Activated CD4-positive, alpha-beta T cell treated with anti-CD3 and anti-CD28 coated beads for 36 hours (primary cell): ENCODE results near the gene NUDT22. TPM values are rescaled to one million over a fixed set of nuclear protein-coding genes. Genes with fewer than 3 reads are reported as not detected.

Experiments used
- ATAC-seq: fragments of 200-7000 bp; cut with Tn5 transposase; one replicate; pipeline ENCODE4 v1.10.0; 2021; ENCODE audit warnings: mild to moderate bottlenecking, moderate library complexity
- CTCF ChIA-PET: fragments of 350-600 bp; sonication (Branson Sonifier 250); formaldehyde crosslinking; loops from one replicate; lab custom pipeline; 2021; ENCODE audit warnings: antibody characterized with exemption; lab: Charles Lee
- POLR2A ChIA-PET: fragments of 350-600 bp; sonication (Branson Sonifier 250); formaldehyde crosslinking; loops from one replicate; lab custom pipeline; 2021; ENCODE audit warnings: antibody characterized with exemption, inconsistent platforms; lab: Charles Lee
- DNase-seq: peaks from one replicate; pipeline ENCODE4 v3.0.0-alpha.2; 2020
- H3K27ac Mint-ChIP-seq: one replicate; pipeline ENCODE4 v1.8.0; 2021; ENCODE audit warnings: mixed read lengths
- H3K27me3 Mint-ChIP-seq: one replicate; pipeline ENCODE4 v1.8.0; 2021; ENCODE audit warnings: mixed read lengths
- H3K36me3 Mint-ChIP-seq: one replicate; pipeline ENCODE4 v1.8.0; 2021; ENCODE audit warnings: low read depth, mixed read lengths
- H3K4me1 Mint-ChIP-seq: one replicate; pipeline ENCODE4 v1.8.0; 2021; ENCODE audit warnings: mixed read lengths
- H3K4me3 Mint-ChIP-seq: one replicate; pipeline ENCODE4 v1.8.0; 2021; ENCODE audit warnings: mild to moderate bottlenecking, moderate library complexity, mixed read lengths
- H3K9me3 Mint-ChIP-seq: one replicate; pipeline ENCODE4 v1.8.0; 2021; ENCODE audit warnings: low read depth, mixed read lengths
- intact Hi-C, 2 experiments: fragments of 100-400 bp; cut with DNase I in 1 of 2; cut with micrococcal nuclease in 1 of 2; formaldehyde crosslinking; loops; one replicate each; pipeline versions ENCODE4 v1.14.2 to v1.15.1; 2022 to 2024; cut with DNase I, micrococcal nuclease
- total RNA-seq, 2 experiments: library from RNA; stranded (reverse); gene quantifications; one replicate each; pipeline ENCODE4 v1.2.3, GENCODE V29; 2021

NUDT22 gene
- total RNA-seq, 2 experiments from 2014 or later: 61.8 to 74.1 TPM

DNA sequence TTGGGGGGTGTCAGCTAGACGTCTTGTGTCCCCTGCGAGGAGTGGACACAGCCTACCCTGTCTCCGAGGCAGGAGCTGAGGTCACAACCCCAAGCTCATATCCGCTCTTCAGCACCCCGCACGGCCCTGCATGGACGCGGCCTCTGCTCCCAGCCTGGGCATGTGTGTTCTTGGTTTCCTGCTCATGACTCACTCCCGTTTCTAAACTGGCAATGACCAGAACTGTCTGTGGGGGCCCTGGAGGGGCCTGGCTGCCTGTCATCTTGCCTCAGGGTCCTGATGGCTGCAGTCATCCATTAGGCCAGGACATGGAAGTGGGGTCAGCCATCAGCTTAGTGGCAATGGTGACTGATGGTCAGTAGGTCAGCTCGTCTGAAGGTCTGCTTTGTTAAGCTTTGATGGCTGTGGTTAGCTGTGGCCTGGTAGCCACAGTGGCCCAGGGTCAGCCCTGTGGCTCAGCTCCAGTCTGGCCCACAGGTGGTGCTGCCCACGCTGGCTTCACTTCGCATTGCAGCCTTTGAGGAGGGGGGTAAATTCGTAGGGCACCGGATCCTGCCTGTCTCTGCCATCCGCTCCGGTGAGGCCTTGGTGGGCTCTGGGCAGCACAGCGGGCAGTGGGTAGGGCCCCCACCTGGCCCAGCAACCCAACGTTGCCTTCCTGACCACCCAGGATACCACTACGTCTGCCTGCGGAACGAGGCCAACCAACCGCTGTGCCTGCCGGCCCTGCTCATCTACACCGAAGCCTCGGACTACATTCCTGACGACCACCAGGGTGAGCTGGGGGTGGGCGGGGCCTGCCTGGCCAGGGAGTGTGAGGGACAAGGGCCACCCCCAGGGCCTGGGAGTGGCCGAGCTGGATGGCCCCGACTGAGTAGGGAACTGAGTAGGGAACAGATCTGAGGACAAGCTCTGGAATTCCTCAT is 37.2 kb downstream of the NUDT22 start:
- no peak overlapping the region for H3K4me3 Mint-ChIP-seq
- CTCF ChIA-PET: interaction anchor here (0.9 to 1.0 kb wide), 2 partner anchors 11 to 37 kb away, joined by 3 read pairs; no protein-coding TSS in a partner anchor
- H3K36me3 Mint-ChIP-seq: peaks cover 7% of the 10 kb centered on the region
- no peaks in the 10 kb centered on the region for H3K9me3 Mint-ChIP-seq
- no peak overlapping the region for H3K27ac Mint-ChIP-seq
- DNase-seq: no peak
- peaks cover 16% of the 10 kb centered on the region for H3K4me1 Mint-ChIP-seq
- no peak for ATAC-seq
- POLR2A ChIA-PET: no interaction called here
- intact Hi-C loops: no loop called here
- no peaks in the 10 kb centered on the region for H3K27me3 Mint-ChIP-seq

DNA sequence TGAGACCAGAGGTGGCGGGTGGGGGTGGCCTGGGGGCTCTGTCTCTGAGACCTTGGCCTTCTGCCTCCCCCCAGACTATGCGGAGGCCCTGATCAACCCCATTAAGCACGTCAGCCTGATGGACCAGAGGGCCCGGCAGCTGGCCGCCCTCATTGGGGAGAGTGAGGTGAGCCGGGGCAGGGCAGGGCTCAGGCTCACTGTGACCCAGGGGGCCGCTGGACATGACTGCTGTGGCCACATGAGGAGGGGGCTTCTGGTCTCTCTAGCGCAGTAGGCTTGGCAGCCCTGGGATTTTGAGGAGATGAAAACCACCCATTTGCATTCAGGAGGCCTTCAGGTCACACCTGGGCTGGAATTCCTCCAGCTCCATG is 37.9 kb downstream of the NUDT22 start:
- ChIA-PET CTCF (interaction anchor here (1.0 to 1.3 kb wide), 2 partner anchors 11 to 37 kb away, joined by 3 to 5 read pairs; no protein-coding TSS in a partner anchor), POLR2A (no interaction called here)
- ATAC-seq: no peak
- Mint-ChIP-seq H3K27me3 (no peaks in the 10 kb centered on the region), H3K36me3 (peaks cover 10% of the 10 kb centered on the region), H3K4me1 (peaks cover 22% of the 10 kb centered on the region), H3K27ac (no peak overlapping the region), H3K9me3 (no peaks in the 10 kb centered on the region), H3K4me3 (no peak overlapping the region)
- DNase-seq: no peak
- intact Hi-C loops: no loop called here

DNA sequence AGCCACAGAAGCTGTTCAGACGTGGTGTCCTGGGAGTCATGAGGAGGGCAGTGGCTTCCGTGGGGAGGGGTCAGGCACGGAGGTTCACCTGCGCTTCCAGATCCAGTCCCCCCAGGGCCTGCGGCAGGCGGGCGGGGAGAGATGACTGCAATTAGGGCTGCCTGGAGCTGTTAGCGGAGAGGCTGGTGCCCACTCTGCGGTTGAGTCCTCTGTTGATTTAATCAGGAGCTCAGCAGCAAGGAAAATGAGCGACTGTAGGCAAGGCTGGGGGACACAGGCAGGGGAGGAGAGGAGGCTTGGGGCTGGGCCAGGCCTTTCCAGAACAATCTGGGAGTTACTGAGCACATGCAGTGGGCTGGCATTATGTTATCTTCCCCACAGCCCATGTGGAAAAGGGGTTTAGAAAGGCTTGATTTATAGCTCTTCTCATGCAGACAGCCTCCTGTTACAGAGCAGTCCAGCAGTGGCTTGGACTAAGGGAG is 38.3 kb downstream of the NUDT22 start:
- ATAC-seq: no peak

DNA sequence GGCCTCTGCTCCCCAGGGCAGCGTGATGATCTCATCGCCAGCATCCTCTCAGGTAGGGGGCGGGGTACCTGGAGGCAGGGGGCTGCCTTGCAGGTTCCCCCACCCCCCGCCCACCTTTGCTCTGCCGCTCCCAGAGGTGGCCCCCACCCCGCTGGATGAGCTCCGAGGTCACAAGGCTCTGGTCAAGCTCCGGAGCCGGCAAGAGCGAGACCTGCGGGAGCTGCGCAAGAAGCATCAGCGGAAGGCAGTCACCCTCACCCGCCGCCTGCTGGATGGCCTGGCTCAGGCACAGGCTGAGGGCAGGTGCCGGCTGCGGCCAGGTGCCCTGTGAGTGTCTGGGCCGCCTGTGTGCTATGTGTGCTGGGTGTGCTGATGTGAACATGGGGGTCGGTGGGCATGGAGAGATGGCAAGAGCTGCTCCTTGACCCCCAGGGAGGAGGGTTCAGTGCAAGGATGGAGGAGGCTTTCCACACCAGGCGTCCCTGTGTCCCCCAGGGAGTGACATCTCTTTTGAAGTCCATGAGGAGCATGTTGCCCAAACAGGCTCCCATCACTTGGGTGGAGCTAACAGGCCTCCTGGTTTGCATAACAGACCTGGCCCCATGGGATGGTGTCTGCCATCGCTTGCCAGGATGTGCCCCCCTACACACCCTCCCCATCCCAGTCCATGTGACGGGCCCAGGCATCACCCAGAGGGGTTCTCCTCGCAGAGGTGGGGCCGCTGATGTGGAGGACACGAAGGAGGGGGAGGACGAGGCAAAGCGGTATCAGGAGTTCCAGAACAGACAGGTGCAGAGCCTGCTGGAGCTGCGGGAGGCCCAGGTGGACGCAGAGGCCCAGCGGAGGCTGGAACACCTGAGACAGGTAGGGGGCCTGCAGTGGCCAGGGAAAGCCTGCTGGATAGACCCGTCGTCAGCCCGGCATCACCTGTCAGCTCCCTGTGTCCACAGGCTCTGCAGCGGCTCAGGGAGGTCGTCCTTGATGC is 39.4 kb downstream of the NUDT22 start:
- DNase-seq (no peak), ATAC-seq (no peak)
- ChIA-PET POLR2A (no interaction called here), CTCF (interaction anchor here (0.5 to 1.3 kb wide), 3 partner anchors 16 to 39 kb away, joined by 4 to 5 read pairs (median 4); no protein-coding TSS in a partner anchor)
- intact Hi-C loops: no loop called here
- Mint-ChIP-seq H3K9me3 (no peaks in the 10 kb centered on the region), H3K27me3 (no peaks in the 10 kb centered on the region), H3K27ac (no peak overlapping the region), H3K36me3 (peaks cover 11% of the 10 kb centered on the region), H3K4me1 (peaks cover 12% of the 10 kb centered on the region), H3K4me3 (no peak overlapping the region)

More for the DNA sequence above, 38.3 kb downstream of the NUDT22 start:
- CTCF ChIA-PET: interaction anchor here (1.3 kb wide), 2 partner anchors 36 to 40 kb away, joined by 4 to 5 read pairs; no protein-coding TSS in a partner anchor
- Mint-ChIP-seq H3K9me3 (no peaks in the 10 kb centered on the region), H3K4me3 (no peak overlapping the region), H3K4me1 (peaks cover 22% of the 10 kb centered on the region), H3K36me3 (peaks cover 10% of the 10 kb centered on the region), H3K27ac (no peak overlapping the region), H3K27me3 (no peaks in the 10 kb centered on the region)
- intact Hi-C loops: no loop called here
- POLR2A ChIA-PET: no interaction called here
- no peak for DNase-seq

DNA sequence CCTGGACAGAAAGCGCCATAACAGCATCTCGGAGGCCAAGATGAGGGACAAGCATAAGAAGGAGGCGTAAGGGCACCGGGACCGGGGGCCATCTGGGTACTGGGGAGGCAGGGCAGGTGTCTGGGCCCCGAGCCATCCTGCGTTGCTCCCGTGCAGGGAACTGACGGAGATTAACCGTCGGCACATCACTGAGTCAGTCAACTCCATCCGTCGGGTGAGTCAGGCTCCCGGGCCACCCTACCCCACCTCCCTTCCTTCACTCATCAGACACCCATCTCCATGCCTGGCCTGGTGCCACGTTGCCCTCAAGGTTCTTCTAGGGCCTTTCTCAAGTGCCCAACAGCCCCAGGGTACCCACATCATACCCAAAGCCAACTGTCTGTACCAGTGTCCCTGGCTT is 40.3 kb downstream of the NUDT22 start:
- H3K4me1 Mint-ChIP-seq: peaks cover 12% of the 10 kb centered on the region
- H3K27me3 Mint-ChIP-seq: no peaks in the 10 kb centered on the region
- no peaks in the 10 kb centered on the region for H3K9me3 Mint-ChIP-seq
- CTCF ChIA-PET: interaction anchor here (6.6 kb wide), 1 partner anchor 36 kb away, joined by 55 read pairs; the partner anchor contains the start of gene ESRRA
- H3K4me3 Mint-ChIP-seq: no peak overlapping the region
- DNase-seq: no peak
- ATAC-seq: no peak
- intact Hi-C loops: no loop called here
- H3K36me3 Mint-ChIP-seq: peaks cover 11% of the 10 kb centered on the region
- POLR2A ChIA-PET: no interaction called here
- no peak overlapping the region for H3K27ac Mint-ChIP-seq

DNA sequence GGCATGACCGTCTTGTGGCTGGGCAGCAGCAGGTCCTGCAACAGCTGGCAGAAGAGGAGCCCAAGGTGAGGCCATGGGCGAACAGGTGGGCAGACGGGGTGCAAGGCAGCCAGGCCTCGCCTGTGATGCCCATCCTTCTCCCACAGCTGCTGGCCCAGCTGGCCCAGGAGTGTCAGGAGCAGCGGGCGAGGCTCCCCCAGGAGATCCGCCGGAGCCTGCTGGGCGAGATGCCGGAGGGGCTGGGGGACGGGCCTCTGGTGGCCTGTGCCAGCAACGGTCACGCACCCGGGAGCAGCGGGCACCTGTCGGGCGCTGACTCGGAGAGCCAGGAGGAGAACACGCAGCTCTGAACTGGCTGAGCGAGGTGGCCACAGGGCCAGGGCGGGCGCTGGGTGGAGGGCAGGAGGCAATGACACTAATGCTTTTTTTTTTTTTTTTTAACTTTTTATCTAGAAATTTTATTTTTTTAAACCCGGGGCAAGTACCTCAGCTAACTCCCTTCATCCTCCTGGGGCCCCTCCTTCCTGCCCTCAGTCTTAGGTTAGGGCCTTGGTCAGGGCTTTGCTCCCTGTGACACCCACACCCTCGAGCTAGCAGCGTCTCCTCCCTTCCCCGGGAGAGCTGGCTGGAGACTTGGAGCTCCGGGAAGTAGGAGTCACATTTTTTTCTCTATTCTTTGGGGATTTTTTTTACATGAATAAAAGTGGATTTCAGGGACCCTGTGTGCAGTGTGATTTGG is 41.3 kb downstream of the NUDT22 start:
- Mint-ChIP-seq H3K4me3 (no peak overlapping the region), H3K9me3 (no peaks in the 10 kb centered on the region), H3K36me3 (peaks cover 11% of the 10 kb centered on the region), H3K27ac (no peak overlapping the region), H3K27me3 (no peaks in the 10 kb centered on the region), H3K4me1 (peaks cover 18% of the 10 kb centered on the region)
- intact Hi-C loops: no loop called here
- no peak for ATAC-seq
- ChIA-PET CTCF (interaction anchor here (0.6 to 6.6 kb wide), 6 partner anchors 11 to 1254 kb away, joined by 3 to 55 read pairs (median 3); partner anchors contain the start of gene ESRRA), POLR2A (interaction anchor here (0.6 kb wide), 1 partner anchor 59 kb away, joined by 3 read pairs; no protein-coding TSS in a partner anchor)
- DNase-seq: no peak

DNA sequence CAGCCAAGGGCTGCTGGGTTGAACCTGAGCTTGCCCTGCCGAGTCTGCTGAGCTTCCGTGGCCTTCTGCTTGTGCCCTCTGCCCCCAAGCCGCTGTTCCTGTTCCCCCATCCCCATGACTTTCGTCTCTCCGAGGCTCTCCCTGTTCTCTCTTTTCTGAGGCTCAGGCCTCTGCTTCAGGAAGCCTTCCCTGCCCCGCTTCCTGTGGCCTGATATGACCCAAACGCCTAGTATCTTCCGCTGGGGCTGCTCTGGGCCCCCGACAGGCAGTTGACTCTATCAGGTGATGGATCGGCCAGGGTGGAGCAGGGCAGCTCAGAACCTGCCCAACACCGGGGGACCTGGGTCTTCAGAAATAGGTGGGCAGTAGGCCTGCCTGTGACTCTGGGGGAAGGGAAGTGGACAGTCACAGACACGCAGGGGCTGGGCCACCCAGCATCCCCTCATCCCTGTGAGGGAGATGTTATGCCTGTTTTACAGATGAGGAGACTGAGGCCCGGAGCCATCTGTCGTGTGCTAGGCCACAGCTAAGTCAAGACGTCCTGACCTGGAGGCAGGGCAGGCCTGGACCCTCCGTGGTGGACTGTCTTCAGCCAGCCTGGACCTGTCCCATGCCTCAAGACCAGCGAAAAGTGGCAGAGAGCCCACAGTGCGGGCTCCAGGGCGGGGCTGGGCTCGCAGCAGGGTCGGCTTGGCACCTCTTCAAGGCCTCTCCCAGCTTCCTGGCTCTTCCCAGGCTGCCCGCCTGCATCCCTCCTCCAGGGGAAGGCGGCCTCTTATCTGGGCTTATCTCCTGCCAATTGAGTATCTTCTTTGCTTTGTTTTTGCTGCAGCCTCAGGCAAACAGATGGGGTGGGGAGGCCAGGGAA is 42.2 kb downstream of the NUDT22 start:
- ChIA-PET CTCF (interaction anchor here (0.6 to 6.6 kb wide), 11 partner anchors 12 to 620 kb away, joined by 3 to 55 read pairs (median 3); partner anchors contain the start of genes ESRRA, NUDT22, PRDX5 and TRPT1), POLR2A (interaction anchor here (0.6 to 1.1 kb wide), 2 partner anchors 49 to 62 kb away, joined by 5 to 6 read pairs; partner anchors contain the start of genes FERMT3, PRDX5 and TRMT112)
- intact Hi-C loops: no loop called here
- no peak for ATAC-seq
- peaks cover 10% of the 10 kb centered on the region for H3K36me3 Mint-ChIP-seq
- H3K27me3 Mint-ChIP-seq: no peaks in the 10 kb centered on the region
- no peak for DNase-seq
- H3K27ac Mint-ChIP-seq: peak overlapping the region; percentile 96
- H3K9me3 Mint-ChIP-seq: no peaks in the 10 kb centered on the region
- H3K4me1 Mint-ChIP-seq: peaks cover 19% of the 10 kb centered on the region
- peak overlapping the region; percentile 98 for H3K4me3 Mint-ChIP-seq

DNA sequence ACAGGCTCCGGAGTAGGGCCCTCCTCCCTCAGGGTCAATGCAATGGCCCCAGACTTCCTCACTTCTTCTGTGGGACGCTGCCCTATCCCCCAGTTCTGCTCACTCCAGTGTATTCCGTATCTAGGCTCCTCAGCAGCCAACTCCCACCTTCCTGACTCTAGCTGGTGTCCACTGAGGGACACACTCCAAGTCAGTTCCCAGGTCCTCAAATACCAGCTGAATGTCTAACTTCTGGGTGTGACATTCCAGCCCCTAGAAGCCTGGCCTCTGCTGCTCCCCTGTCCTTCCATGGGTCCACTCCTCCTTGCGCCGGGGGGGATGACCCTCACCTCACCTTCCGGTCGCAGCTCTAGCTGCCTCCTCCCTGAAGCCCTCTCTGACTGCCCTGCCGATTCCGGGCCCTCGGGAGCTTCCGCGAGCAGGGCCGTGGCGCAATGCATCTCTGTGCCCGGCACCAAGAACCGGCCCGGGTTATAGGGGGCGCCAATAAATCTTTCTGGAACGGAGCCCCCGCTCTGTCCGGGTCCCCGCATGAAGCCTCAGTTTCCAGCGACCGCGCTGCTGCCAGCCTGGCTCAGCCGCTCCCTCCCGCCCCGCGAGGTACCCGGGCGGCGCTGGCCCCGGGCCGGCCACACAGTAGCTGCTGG is 42.9 kb downstream of the NUDT22 start:
- Mint-ChIP-seq H3K4me3 (peak overlapping the region; percentile 98), H3K4me1 (peaks cover 19% of the 10 kb centered on the region), H3K27me3 (no peaks in the 10 kb centered on the region), H3K9me3 (no peaks in the 10 kb centered on the region), H3K36me3 (peaks cover 10% of the 10 kb centered on the region), H3K27ac (peak overlapping the region; percentile 96)
- ChIA-PET CTCF (interaction anchor here (0.7 to 6.6 kb wide), 8 partner anchors 15 to 49 kb away, joined by 3 to 55 read pairs (median 6); partner anchors contain the start of genes ESRRA, NUDT22, PRDX5 and TRPT1), POLR2A (interaction anchor here (0.6 to 1.5 kb wide), 5 partner anchors 15 to 63 kb away, joined by 3 to 6 read pairs (median 5); partner anchors contain the start of genes BAD, FERMT3, FKBP2 and PRDX5)
- peak; percentile 71 for DNase-seq
- intact Hi-C loops: loop anchor here (1.0 kb wide), 4 partner anchors 18 to 71 kb away; partner anchors contain the start of genes NUDT22 (in 2 of the 2), PLCB3 (in 2 of the 2), TRPT1 (in 2 of the 2) and CCDC88B (in 1 of the 2)
- peak; percentile 9 for ATAC-seq
